T-cell (primary cell): Measurements from ENCODE around the gene RASAL1. TPM values are rescaled to one million over a fixed set of nuclear protein-coding genes. Genes with fewer than 3 reads are reported as not detected.

ENCODE experiments used
- ATAC-seq, 4 experiments: fragments of 200-7000 bp in 3 of 4; fragments of 150-1000 bp in 1 of 4; cut with Tn5 transposase; replicated peaks in 1 of 4; 1 replicate in 3 of 4; 2 replicates in 1 of 4; pipeline ENCODE4 v1.10.0; 2021; ENCODE audit warnings: moderate library complexity in 3 of 4, mild to moderate bottlenecking in 2 of 4, moderate number of reproducible peaks in 1 of 4
- CTCF ChIA-PET, 2 donors: fragments of 300-600 bp; sonication (Branson Sonifier 250); formaldehyde crosslinking; loops; one replicate each; lab custom pipeline; 2022; ENCODE audit warnings: antibody characterized with exemption in 2 of 2; lab: Charles Lee
- POLR2A ChIA-PET, 2 donors: fragments of 300-600 bp; sonication (Branson Sonifier 250); formaldehyde crosslinking; loops; one replicate each; lab custom pipeline; 2022; ENCODE audit warnings: antibody characterized with exemption in 2 of 2; lab: Charles Lee
- DNase-seq, 35 experiments: peaks; one replicate each; pipeline versions ENCODE4 v3.0.0 to v3.0.0-alpha.2; 2013 to 2023
- H3K27ac ChIP-seq: one replicate; pipeline ENCODE4 v1.5.1; 2013; ENCODE audit warnings: low read length
- H3K27me3 ChIP-seq, 2 experiments: replicated peaks in 1 of 2; 1 replicate in 1 of 2; 2 replicates in 1 of 2; pipeline versions ENCODE4 v1.6.1 to v1.7.0; 2013; ENCODE audit warnings: low read length in 1 of 2, mixed read lengths in 1 of 2; ENCODE audit not compliant: control insufficient read depth in 2 of 2, insufficient read depth in 2 of 2; ENCODE audit errors: extremely low read depth in 1 of 2
- H3K36me3 ChIP-seq, 2 donors: 1 replicate in 1 of 2; 2 replicates in 1 of 2; pipeline versions ENCODE4 v1.6.1 to v1.7.0; 2013; ENCODE audit warnings: low read length in 1 of 2; ENCODE audit not compliant: control insufficient read depth in 2 of 2, insufficient read depth in 1 of 2; ENCODE audit errors: extremely low read depth in 1 of 2
- H3K4me1 ChIP-seq, 2 experiments: 1 replicate in 1 of 2; 2 replicates in 1 of 2; pipeline versions ENCODE4 v1.6.1 to v1.7.0; 2013; ENCODE audit warnings: low read length in 2 of 2, mixed read lengths in 1 of 2; ENCODE audit not compliant: insufficient read depth in 2 of 2, control insufficient read depth in 1 of 2; ENCODE audit errors: extremely low read depth in 1 of 2
- H3K4me3 ChIP-seq, 2 donors: 1 replicate in 1 of 2; 2 replicates in 1 of 2; pipeline versions ENCODE4 v1.5.1 to v1.7.0; 2013; ENCODE audit warnings: mild to moderate bottlenecking in 2 of 2, low read length in 1 of 2, moderate library complexity in 1 of 2; ENCODE audit not compliant: control insufficient read depth in 1 of 2; ENCODE audit errors: extremely low read depth in 1 of 2
- H3K9me3 ChIP-seq: 2 replicates; pipeline ENCODE4 v1.7.0; 2013
- H3K27ac Mint-ChIP-seq, 2 donors: one replicate each; pipeline ENCODE4 v1.8.0; 2020 to 2021; ENCODE audit warnings: mild to moderate bottlenecking in 2 of 2, mixed read lengths in 2 of 2
- H3K27me3 Mint-ChIP-seq, 2 donors: one replicate each; pipeline ENCODE4 v1.8.0; 2021 to 2022; ENCODE audit warnings: mixed read lengths in 2 of 2
- H3K36me3 Mint-ChIP-seq: one replicate; pipeline ENCODE4 v1.8.0; 2021; ENCODE audit warnings: mixed read lengths
- H3K4me1 Mint-ChIP-seq, 3 donors: one replicate each; pipeline ENCODE4 v1.8.0; 2020 to 2022; ENCODE audit warnings: mixed read lengths in 3 of 3, mild to moderate bottlenecking in 1 of 3
- H3K4me3 Mint-ChIP-seq, 3 donors: one replicate each; pipeline ENCODE4 v1.8.0; 2020 to 2022; ENCODE audit warnings: mild to moderate bottlenecking in 3 of 3, mixed read lengths in 3 of 3, moderate library complexity in 3 of 3
- H3K9me3 Mint-ChIP-seq, 3 donors: one replicate each; pipeline ENCODE4 v1.8.0; 2020 to 2022; ENCODE audit warnings: mixed read lengths in 3 of 3
- WGBS: methylation state at CpG from one replicate; pipeline ENCODE4 v1.1.5; 2013; ENCODE audit warnings: missing lambda C conversion rate; ENCODE audit not compliant: insufficient coverage; 5-methylcytosine and 5-hydroxymethylcytosine counted together
- total RNA-seq, 35 experiments: library from RNA in 6 of 35; stranded (reverse) in 6 of 35; fragments of 120-200 nt in 1 of 35; gene quantifications; one replicate each; pipeline versions ENCODE4 v1.2.1 to v1.2.4 and lab custom pipeline; 2013 to 2026

The RASAL1 gene
- total RNA-seq, 5 donors from 2014 or later (not counting 1 experiment from before 2014, with no cell fraction given), result 0.43 to 2.9 (median 0.85) TPM

DNA sequence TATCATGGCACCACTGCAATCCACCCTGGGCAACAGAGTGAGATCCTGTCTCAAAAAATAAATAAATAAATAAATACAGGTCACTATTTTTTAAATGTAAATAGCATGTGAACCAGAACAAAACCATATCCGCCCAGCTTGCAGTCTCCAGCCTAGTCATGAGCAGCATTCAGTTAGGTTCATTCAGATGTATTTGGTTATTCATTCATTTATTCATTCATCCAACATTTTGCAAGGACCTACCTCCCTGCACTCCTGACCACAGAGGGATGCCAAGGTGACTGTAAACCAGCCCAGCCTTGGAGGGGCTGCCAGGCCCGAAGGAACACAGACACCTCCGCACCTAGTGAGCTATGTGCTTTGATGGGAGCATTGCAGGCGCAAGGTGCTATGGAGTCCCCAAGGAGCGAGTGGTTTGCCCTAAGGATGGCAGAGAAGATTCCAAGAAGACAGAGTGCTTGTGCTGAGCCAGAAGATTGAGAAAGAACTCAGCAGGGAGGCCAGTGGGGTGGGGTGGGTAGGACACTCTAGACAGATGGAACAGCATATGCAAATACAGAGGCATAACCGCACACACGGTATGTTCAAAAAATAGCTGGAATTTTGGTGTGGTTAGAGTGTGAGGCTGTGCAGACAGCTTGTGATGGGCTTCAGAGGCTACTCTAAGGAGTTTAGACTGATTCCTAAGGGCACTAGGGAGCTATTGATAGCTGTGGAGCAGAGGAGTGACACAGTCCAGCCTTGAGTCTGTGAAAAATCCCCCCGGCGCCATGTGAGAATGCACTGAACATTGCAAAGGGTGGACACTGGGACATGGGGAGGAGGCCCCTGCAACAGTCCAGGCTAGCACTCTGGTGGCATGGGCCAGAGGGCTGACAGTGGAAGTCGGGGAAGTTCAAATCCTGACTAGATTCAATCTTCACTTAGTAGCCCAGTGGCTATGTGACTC is 67.3 kb downstream of the RASAL1 start:
- no peak overlapping the region for H3K4me3 ChIP-seq
- Mint-ChIP-seq H3K36me3 (no peaks in the 10 kb centered on the region), H3K4me3 (no peak overlapping the region), H3K27ac (peak overlapping the region; percentile 58 to 63), H3K9me3 (no peaks in the 10 kb centered on the region), H3K27me3 (no peaks in the 10 kb centered on the region), H3K4me1 (peaks cover 47 to 87% (median 56%) of the 10 kb centered on the region in 3 donors)
- no peaks in the 10 kb centered on the region for H3K9me3 ChIP-seq
- no peaks in the 10 kb centered on the region for H3K27me3 ChIP-seq
- 96% methylated on average over 9 of the region's 10 CpGs for WGBS
- peaks cover 4 to 74% of the 10 kb centered on the region in 2 experiments for H3K4me1 ChIP-seq
- no peaks in the 10 kb centered on the region for H3K36me3 ChIP-seq
- ChIA-PET POLR2A (no interaction called here), CTCF (no interaction called here)
- no peak overlapping the region for H3K27ac ChIP-seq
- ATAC-seq (no peak), DNase-seq (no peak)

DNA sequence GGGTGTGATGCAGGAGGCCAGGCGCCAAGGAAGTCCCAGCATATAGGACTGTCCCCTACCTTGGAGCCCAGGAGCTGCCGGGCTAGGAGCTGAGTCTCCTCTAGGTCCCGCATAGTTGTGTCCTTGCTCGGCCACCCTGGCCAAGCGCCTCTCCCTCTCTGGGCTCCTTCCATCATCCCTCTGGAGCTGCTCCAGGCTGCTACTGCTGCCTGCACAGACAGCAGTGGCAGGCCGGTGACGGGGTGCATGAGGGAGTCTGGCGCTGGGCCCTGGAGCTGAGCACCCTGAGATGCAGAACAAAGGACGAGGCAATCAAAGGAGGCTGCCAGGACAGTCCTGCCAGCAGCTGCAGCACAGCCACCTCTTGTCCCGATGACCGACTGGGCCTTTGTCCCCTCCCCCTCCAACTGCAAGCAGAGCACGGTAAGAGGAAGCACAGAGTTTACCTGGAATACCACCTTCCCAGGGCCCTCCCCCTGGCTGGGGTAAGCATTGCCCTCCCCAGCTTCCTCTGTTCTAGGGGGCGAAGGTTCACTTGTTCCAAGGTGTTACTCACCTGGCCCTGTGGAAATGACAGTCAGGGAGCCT is 68.7 kb downstream of the RASAL1 start:
- Histone ChIP-seq H3K27ac (no peak overlapping the region), H3K4me1 (peaks cover 4 to 80% of the 10 kb centered on the region in 2 experiments), H3K9me3 (no peaks in the 10 kb centered on the region), H3K36me3 (no peaks in the 10 kb centered on the region), H3K27me3 (no peaks in the 10 kb centered on the region), H3K4me3 (no peak overlapping the region)
- WGBS, result 95% methylated on average over 11 of the region's 13 CpGs
- Mint-ChIP-seq H3K9me3 (no peaks in the 10 kb centered on the region), H3K4me1 (peaks cover 42 to 83% (median 46%) of the 10 kb centered on the region in 3 donors), H3K4me3 (no peak overlapping the region), H3K36me3 (no peaks in the 10 kb centered on the region), H3K27ac (peak overlapping the region; percentile 58 to 61), H3K27me3 (no peaks in the 10 kb centered on the region)
- no peak for ATAC-seq
- ChIA-PET POLR2A (interaction anchor here in 1 of 2 donors (0.5 kb wide), 1 partner anchor 65 kb away, joined by 12 read pairs; no protein-coding TSS in a partner anchor), CTCF (no interaction called here)
- no peak for DNase-seq

DNA sequence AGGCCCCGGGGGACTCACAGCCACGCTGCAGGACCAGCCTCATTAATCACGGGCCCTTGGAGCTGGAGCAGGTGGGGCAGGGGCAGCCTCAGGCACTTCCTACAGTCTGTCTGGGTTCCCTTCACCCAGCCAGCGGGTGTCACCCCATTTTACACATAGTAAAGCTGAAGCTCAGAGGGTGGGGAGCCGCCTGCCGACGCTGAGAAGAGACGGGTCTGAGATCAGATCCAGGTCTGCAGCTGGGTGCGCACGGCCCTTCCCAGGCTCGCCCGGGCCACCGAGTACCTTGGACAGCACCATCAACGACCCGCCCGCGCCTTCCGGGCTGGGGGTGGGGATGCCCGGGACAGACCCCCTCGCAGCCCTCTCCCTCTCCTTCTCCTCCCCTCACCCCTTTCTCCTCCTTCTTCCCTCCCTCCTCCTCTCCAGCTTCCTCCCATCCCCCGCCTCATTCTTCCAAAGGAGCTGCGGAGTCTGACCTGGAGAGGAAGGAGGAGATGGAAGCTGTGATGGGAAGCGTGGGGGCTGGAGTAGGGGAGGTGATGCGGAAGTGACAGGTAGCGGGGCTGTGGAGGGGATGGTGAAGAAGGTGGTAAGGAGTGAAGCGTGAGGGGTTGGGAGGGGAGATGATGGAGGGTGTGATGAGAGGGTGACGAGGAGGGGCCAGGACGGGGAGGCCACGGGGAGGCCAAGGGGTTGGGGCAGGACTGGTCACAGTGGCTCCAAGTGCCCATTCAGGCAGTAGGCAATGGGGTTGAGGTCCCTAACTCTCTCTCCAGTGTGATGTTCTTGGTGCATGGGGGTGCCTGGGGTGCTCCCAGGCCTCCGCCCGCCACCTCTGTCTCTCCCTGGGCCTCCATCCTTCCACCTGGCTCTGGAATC is 70.2 kb downstream of the RASAL1 start:
- 87% methylated on average over 18 of the region's 31 CpGs for WGBS
- Mint-ChIP-seq H3K9me3 (no peaks in the 10 kb centered on the region), H3K4me1 (peaks cover 33 to 73% (median 42%) of the 10 kb centered on the region in 3 donors), H3K27ac (no peak overlapping the region), H3K4me3 (no peak overlapping the region), H3K27me3 (no peaks in the 10 kb centered on the region), H3K36me3 (no peaks in the 10 kb centered on the region)
- ATAC-seq (no peak), DNase-seq (no peak)
- no peak overlapping the region for H3K27ac ChIP-seq
- H3K4me1 ChIP-seq, result peaks cover 4 to 82% of the 10 kb centered on the region in 2 experiments
- H3K36me3 ChIP-seq, result no peaks in the 10 kb centered on the region
- ChIA-PET POLR2A (interaction anchor here in 1 of 2 donors (0.6 kb wide), 1 partner anchor 14 kb away, joined by 4 read pairs; no protein-coding TSS in a partner anchor), CTCF (no interaction called here)
- no peaks in the 10 kb centered on the region for H3K27me3 ChIP-seq
- no peak overlapping the region for H3K4me3 ChIP-seq
- no peaks in the 10 kb centered on the region for H3K9me3 ChIP-seq

DNA sequence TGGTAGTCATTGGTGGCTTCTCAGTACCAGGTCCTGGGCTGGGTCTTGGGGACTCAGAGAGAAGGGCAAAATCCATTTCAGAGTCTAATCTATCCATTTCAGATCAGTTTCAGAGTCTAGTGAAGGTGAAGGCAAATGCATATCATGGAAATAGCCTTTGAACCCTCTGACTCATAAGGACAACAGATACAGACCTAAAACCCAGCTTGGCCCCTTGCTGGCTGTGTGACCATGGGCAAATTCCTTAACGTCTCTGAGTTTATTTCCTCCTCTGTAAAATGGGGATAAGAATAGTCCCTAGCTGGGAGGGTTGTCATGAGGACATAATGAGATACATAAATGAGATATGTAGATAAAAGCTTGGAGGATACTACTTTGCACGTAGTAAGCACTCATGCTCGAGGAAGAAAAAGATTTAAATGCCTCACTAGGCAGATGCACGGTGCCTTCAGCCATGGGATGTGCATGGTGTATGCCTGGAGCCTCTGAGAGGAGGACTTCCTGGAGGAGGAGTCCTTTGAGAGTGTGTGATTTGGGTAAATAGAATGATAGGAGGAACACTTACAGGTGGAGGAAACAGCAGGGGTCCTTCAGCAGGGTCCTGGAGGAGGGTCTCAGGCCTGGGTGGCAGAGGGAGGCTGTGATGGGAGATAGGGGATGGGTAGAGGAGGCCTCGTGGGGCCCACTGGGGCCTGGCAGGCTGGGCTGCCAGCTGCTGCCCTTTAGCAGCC is 71.0 kb downstream of the RASAL1 start:
- H3K27ac Mint-ChIP-seq, result peak overlapping the region; percentile 65 to 72
- POLR2A ChIA-PET, result no interaction called here
- CTCF ChIA-PET, result no interaction called here

DNA sequence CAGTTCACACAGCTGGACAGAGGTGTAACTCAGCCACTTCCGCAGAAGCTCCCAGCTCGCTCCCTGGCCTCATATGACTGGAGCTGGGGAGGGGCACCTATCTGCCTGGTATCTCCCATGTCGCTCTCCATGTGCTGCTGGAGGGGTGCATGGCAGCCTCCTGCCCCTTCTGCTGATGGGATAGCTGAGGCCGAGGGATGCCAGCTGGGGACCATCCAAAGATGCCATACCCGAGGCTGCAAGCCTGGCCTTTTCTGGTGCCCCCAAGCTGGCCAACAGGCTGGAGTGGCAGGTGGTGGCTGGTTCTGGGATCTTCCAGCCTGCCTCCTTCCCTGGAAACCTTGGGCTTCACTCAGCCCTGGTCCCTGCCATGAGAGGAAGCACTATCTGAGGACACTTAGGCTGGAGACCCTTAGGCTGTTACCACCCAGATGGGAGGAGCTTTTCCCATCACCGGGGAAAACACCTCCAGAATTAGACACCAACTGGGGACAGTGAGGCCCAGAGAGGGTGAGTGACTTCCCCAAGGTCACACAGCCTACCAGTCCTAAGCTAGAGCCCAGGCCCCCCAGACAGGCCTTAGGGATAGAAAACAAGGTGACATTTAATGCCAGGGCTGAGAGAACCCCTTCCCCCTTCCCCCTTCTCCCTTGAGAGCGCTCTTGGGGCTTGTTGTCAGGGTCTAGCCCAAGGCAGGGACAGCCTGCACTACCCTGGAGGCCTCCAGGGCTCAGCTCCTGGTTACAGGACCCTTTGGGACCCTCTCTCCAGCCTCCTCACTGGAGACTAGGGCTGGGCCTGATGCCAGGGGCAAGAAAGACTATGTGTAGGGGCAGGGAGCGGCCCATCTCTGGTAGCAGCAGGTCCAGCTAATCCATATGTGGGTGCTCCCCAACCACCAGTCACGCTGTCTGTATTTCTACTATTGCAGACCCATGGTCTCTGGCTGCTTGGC is 71.9 kb downstream of the RASAL1 start:
- H3K27me3 ChIP-seq, result no peaks in the 10 kb centered on the region
- no peak for DNase-seq
- CTCF ChIA-PET, result interaction anchor here in 1 of 2 donors (0.5 kb wide), 1 partner anchor 23 kb away, joined by 3 read pairs; no protein-coding TSS in a partner anchor
- H3K36me3 Mint-ChIP-seq, result no peaks in the 10 kb centered on the region
- H3K9me3 ChIP-seq, result no peaks in the 10 kb centered on the region
- H3K27me3 Mint-ChIP-seq, result no peaks in the 10 kb centered on the region
- peaks cover 22 to 58% (median 30%) of the 10 kb centered on the region in 3 donors for H3K4me1 Mint-ChIP-seq
- peaks cover 0 to 80% of the 10 kb centered on the region in 2 experiments for H3K4me1 ChIP-seq
- no peaks in the 10 kb centered on the region for H3K9me3 Mint-ChIP-seq
- peak overlapping the region in 1 of 3 donors; percentile 59 for H3K4me3 Mint-ChIP-seq
- 93% methylated on average over 8 of the region's 9 CpGs for whole genome bisulfite sequencing
- no peak overlapping the region for H3K27ac ChIP-seq
- H3K36me3 ChIP-seq, result no peaks in the 10 kb centered on the region
- peak overlapping the region in 1 of 2 donors; percentile 72 for H3K27ac Mint-ChIP-seq
- POLR2A ChIA-PET, result no interaction called here
- ATAC-seq, result no peak
- no peak overlapping the region for H3K4me3 ChIP-seq

More for the DNA sequence above, 71.0 kb downstream of the RASAL1 start:
- ATAC-seq (no peak), DNase-seq (no peak)
- H3K4me3 ChIP-seq, result no peak overlapping the region
- Mint-ChIP-seq H3K4me3 (peak overlapping the region in 1 of 3 donors; percentile 59), H3K4me1 (peaks cover 25 to 65% (median 34%) of the 10 kb centered on the region in 3 donors), H3K36me3 (no peaks in the 10 kb centered on the region), H3K27me3 (no peaks in the 10 kb centered on the region), H3K9me3 (no peaks in the 10 kb centered on the region)
- H3K4me1 ChIP-seq, result peaks cover 0 to 78% of the 10 kb centered on the region in 2 experiments
- no peaks in the 10 kb centered on the region for H3K36me3 ChIP-seq
- 82% methylated on average over 4 of the region's 5 CpGs for WGBS
- no peaks in the 10 kb centered on the region for H3K27me3 ChIP-seq
- no peaks in the 10 kb centered on the region for H3K9me3 ChIP-seq
- no peak overlapping the region for H3K27ac ChIP-seq
